Prostate gland (tissue), 2 donors: ENCODE data around the gene DNAJC8.

Experiments
- POLR2A ChIP-seq: fragments of 450-650 bp; IDR thresholded peaks from one replicate; pipeline ENCODE4 v1.6.1; 2016; ENCODE audit warnings: antibody characterized with exemption, mild to moderate bottlenecking
- POLR2AphosphoS5 ChIP-seq: sonication (generic); formaldehyde crosslinking; IDR thresholded peaks from one replicate; pipeline ENCODE4 v1.6.1; 2017; ENCODE audit warnings: antibody characterized with exemption
- TF ChIP-seq, protein P1 (sequence below), 4 experiments: fragments of 200-600 bp in 2 of 4; fragments of 450-650 bp in 2 of 4; sonication (generic) in 2 of 4; IDR thresholded peaks; 1 replicate in 3 of 4; 2 replicates in 1 of 4; pipeline ENCODE4 v1.5.1; 2016 to 2019; ENCODE audit warnings: antibody characterized with exemption in 4 of 4, mild to moderate bottlenecking in 2 of 4, moderate library complexity in 2 of 4

DNA sequence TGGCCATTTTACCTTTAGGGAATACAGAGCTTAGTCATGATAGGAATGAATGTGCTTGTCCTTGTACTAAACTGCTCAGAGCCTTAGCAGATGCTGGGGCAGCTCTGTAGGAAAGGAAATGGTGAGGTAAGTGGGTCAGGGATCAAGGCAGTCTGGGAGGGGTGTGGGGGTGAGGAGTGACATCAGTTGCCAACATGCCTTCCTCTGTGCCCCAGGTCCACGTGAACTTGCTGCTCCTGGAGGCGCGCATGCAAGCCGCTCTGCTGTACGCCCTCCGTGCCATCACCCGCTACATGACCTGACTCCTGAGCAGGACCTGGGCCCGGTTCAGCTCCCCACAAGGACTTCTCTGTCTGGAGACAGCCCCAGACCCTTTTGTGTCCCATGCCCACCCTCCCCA, 47.7 kb upstream of the DNAJC8 start:
- TF ChIP-seq, protein P1, sequence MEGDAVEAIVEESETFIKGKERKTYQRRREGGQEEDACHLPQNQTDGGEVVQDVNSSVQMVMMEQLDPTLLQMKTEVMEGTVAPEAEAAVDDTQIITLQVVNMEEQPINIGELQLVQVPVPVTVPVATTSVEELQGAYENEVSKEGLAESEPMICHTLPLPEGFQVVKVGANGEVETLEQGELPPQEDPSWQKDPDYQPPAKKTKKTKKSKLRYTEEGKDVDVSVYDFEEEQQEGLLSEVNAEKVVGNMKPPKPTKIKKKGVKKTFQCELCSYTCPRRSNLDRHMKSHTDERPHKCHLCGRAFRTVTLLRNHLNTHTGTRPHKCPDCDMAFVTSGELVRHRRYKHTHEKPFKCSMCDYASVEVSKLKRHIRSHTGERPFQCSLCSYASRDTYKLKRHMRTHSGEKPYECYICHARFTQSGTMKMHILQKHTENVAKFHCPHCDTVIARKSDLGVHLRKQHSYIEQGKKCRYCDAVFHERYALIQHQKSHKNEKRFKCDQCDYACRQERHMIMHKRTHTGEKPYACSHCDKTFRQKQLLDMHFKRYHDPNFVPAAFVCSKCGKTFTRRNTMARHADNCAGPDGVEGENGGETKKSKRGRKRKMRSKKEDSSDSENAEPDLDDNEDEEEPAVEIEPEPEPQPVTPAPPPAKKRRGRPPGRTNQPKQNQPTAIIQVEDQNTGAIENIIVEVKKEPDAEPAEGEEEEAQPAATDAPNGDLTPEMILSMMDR (IDR thresholded peaks at IDR 0.05) = no peak
- TF ChIP-seq POLR2AphosphoS5 (no peak), POLR2A (no peak)
